Measurements from ENCODE around the gene PTPRN.

PTPRN gene

DNA sequence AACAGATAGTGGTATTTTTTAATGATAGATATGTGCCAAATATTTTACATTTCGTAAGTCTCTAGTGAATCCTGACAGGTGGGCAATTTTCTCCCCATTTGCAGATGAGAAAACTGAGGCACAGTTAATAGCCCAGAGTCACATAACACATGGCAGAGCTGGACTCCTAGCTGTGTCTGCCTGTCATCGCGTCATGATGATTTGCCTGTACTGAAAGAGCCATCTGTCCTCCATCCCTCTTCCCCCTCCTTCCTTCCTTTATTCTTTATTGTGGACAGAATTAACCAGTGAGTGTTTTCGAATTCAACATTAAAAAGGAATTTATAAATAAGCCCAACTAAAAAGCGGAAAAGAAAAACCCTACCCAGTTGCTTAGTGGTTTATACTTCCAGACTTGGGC lies 26.8 kb downstream of the PTPRN start:
- Histone ChIP-seq H3K36me3 (ENCODE audit: control insufficient read depth, insufficient read depth, low read length) (no peaks in the 10 kb centered on the region), H3K4me3 (ENCODE audit: low read length) (no peak overlapping the region), H3K4me1 (ENCODE audit: control insufficient read depth, insufficient read depth, low read length) (peaks cover 27% of the 10 kb centered on the region), H3K9me3 (ENCODE audit: control insufficient read depth, low read length) (no peaks in the 10 kb centered on the region), H3K27me3 (ENCODE audit: control insufficient read depth, insufficient read depth, low read length) (no peaks in the 10 kb centered on the region), H3K9ac (ENCODE audit: low read length) (no peak overlapping the region)

- Histone ChIP-seq H3K4me3 (ENCODE audit: low read length) (no peak overlapping the region), H3K9me3 (ENCODE audit: control insufficient read depth, low read length) (no peaks in the 10 kb centered on the region), H3K36me3 (ENCODE audit: control insufficient read depth, insufficient read depth, low read length) (no peaks in the 10 kb centered on the region), H3K27me3 (ENCODE audit: control insufficient read depth, insufficient read depth, low read length) (no peaks in the 10 kb centered on the region), H3K9ac (ENCODE audit: low read length) (no peak overlapping the region), H3K4me1 (ENCODE audit: control insufficient read depth, insufficient read depth, low read length) (peaks cover 28% of the 10 kb centered on the region)
Observed at GRCh38 chr2:219281588-219281987, 27.6 kb downstream of the PTPRN start.

DNA sequence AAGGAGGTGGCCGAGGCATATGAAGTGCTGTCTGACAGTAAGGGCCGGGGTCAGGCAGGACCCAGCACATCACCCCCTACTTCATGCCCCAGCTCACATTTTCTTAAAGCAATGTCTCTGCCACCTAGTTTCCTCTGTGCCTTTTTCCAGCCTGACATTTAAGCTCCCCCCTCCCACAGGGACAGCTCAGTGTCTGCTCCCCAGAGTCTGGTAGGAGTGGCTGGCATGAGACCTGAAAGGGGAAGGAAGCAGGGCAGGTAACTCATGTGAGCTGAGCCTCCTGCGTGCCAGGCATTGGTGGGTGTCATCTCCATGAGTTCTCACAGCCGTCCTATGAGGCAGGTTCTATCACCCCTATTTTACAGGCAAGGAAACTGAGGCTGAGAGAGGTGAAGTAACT lies 28.6 kb downstream of the PTPRN start:
- peak overlapping the region; percentile 88 for H3K9ac ChIP-seq (ENCODE audit: low read length)
- no peaks in the 10 kb centered on the region for H3K36me3 ChIP-seq (ENCODE audit: control insufficient read depth, insufficient read depth, low read length)
- H3K4me3 ChIP-seq (ENCODE audit: low read length): no peak overlapping the region

GRCh38 chr2:219279916-219280516 lies 29.2 kb downstream of the PTPRN start:
- Histone ChIP-seq H3K4me1 (ENCODE audit: control insufficient read depth, insufficient read depth, low read length) (peaks cover 27% of the 10 kb centered on the region), H3K9ac (ENCODE audit: low read length) (peak overlapping the region; percentile 88), H3K36me3 (ENCODE audit: control insufficient read depth, insufficient read depth, low read length) (no peaks in the 10 kb centered on the region), H3K4me3 (ENCODE audit: low read length) (peak overlapping the region; percentile 71), H3K27me3 (ENCODE audit: control insufficient read depth, insufficient read depth, low read length) (no peaks in the 10 kb centered on the region), H3K9me3 (ENCODE audit: control insufficient read depth, low read length) (no peaks in the 10 kb centered on the region)

More for the DNA sequence above, 28.6 kb downstream of the PTPRN start:
- H3K4me1 ChIP-seq (ENCODE audit: control insufficient read depth, insufficient read depth, low read length): peaks cover 28% of the 10 kb centered on the region
- H3K9me3 ChIP-seq (ENCODE audit: control insufficient read depth, low read length): no peaks in the 10 kb centered on the region
- no peaks in the 10 kb centered on the region for H3K27me3 ChIP-seq (ENCODE audit: control insufficient read depth, insufficient read depth, low read length)

- H3K9ac ChIP-seq (ENCODE audit: low read length): peak within 1 kb of the TSS; percentile 88
- H3K9me3 ChIP-seq (ENCODE audit: control insufficient read depth, low read length): no peaks in the 10 kb centered on the region
- H3K36me3 ChIP-seq (ENCODE audit: control insufficient read depth, insufficient read depth, low read length): no peaks in the 10 kb centered on the region
- H3K4me1 ChIP-seq (ENCODE audit: control insufficient read depth, insufficient read depth, low read length): peaks cover 25% of the 10 kb centered on the region
- peak within 1 kb of the TSS; percentile 71 for H3K4me3 ChIP-seq (ENCODE audit: low read length)
- H3K27me3 ChIP-seq (ENCODE audit: control insufficient read depth, insufficient read depth, low read length): no peaks in the 10 kb centered on the region
Observed at GRCh38 chr2:219279151-219279915, 29.9 kb downstream of the PTPRN start, which contains the start of gene DNAJB2. Gene DNAJB2, plus strand, starts transcription at chr2:219279366. Its CDS starts 468 bp downstream, at chr2:219279834.

DNA sequence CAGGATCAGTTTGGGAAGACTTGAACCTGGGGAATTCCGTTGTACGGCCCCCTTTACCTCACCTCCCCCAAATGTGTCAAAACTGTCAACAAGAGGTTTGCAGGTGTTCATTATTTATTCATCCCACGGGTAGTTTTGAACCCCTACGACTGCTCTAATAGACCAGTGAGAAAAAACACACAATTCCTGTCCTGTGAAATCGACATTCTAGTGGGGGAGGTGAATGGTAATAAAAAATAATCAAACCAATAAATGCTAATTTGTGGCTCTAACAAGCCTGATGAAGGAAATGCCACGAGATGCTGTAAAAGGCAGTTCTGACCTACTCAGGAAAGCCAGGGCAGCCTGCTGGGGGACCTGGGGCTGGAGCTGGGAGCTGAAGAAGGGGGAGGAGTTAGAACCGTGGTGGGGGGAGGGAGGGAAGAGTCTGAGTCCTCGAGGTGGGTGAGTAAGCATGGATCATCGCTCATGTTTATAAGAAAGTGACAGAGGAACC lies 30.5 kb downstream of the PTPRN start:
- no peaks in the 10 kb centered on the region for H3K36me3 ChIP-seq (ENCODE audit: control insufficient read depth, insufficient read depth, low read length)
- H3K4me1 ChIP-seq (ENCODE audit: control insufficient read depth, insufficient read depth, low read length): peaks cover 25% of the 10 kb centered on the region
- peak overlapping the region; percentile 58 for H3K4me3 ChIP-seq (ENCODE audit: low read length)
- H3K9me3 ChIP-seq (ENCODE audit: control insufficient read depth, low read length): no peaks in the 10 kb centered on the region
- peak overlapping the region; percentile 88 for H3K9ac ChIP-seq (ENCODE audit: low read length)
- H3K27me3 ChIP-seq (ENCODE audit: control insufficient read depth, insufficient read depth, low read length): no peaks in the 10 kb centered on the region

DNA sequence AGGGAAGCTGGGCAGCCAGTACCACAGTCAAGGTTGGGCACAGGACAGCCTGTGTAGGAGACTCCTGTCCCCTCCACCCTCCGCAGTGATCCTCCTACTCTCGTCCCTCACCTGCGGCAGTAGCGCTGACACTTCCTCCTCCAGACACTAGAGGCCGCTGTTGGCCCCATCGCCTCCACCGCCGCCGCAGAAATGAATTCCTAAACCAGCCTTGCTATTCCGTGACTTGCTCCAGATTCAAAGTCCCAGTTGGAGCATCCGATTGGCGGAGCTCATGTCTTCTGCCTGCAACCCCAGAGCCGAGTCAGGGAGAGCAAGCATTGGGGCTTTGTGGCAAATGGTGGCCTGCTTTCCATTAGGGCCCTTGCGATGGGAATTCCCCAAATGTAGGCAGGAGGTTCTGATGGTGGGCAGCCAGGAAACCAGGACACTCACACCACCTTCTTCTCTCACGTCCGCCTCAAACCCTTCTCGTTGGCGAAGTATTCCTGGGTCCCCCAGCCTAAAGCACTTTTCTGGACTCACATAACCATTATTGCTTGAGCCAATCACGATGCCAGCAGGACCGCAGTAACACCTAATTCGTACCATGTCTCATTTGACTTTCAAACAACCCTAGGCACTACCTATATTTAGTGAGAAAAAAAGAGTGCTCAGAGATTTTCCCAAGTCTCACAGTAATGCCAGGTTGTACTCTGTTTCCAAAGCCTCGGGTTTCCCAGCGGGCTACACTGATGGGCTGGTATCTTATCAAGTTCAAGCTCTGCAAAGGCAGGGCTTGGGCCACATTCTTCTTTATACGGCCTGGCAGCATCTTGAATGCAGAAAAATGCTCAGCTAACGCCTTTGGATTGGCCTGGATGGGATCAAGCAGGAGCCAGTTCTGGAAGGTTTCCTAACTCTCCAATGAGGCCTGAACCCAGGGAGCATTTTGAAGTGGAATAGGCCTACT lies 31.2 kb downstream of the PTPRN start:
- peaks cover 25% of the 10 kb centered on the region for H3K4me1 ChIP-seq (ENCODE audit: control insufficient read depth, insufficient read depth, low read length)
- no peaks in the 10 kb centered on the region for H3K36me3 ChIP-seq (ENCODE audit: control insufficient read depth, insufficient read depth, low read length)
- H3K4me3 ChIP-seq (ENCODE audit: low read length): peak overlapping the region; percentile 58
- peak overlapping the region; percentile 88 for H3K9ac ChIP-seq (ENCODE audit: low read length)
- no peaks in the 10 kb centered on the region for H3K27me3 ChIP-seq (ENCODE audit: control insufficient read depth, insufficient read depth, low read length)
- no peaks in the 10 kb centered on the region for H3K9me3 ChIP-seq (ENCODE audit: control insufficient read depth, low read length)

- H3K4me1 ChIP-seq (ENCODE audit: control insufficient read depth, insufficient read depth, low read length): peaks cover 22% of the 10 kb centered on the region
- no peaks in the 10 kb centered on the region for H3K36me3 ChIP-seq (ENCODE audit: control insufficient read depth, insufficient read depth, low read length)
- no peak overlapping the region for H3K9ac ChIP-seq (ENCODE audit: low read length)
- no peaks in the 10 kb centered on the region for H3K9me3 ChIP-seq (ENCODE audit: control insufficient read depth, low read length)
- H3K27me3 ChIP-seq (ENCODE audit: control insufficient read depth, insufficient read depth, low read length): peaks cover 4% of the 10 kb centered on the region
- no peak overlapping the region for H3K4me3 ChIP-seq (ENCODE audit: low read length)
Observed at GRCh38 chr2:219274361-219274921, 34.8 kb downstream of the PTPRN start.

DNA sequence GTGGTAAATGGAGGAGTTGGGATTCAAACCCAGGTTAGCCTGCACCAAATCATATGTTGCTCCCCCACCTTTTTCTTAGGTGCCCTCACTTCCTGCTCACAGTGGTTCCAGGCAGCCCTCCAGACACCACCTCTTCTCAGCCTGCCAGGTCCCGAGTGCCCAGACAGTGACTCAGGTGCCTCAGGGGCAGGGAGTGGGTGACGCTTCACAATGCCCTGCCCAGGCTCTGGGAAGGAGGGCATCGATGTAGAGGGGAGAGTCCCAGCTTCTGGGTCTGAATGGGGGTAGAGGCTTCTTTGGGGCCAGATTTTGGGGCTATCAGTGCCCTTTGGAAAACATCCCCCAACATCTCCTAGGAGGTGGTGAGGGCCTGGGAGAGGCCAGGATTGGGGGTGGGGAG lies 35.3 kb downstream of the PTPRN start:
- no peaks in the 10 kb centered on the region for H3K36me3 ChIP-seq (ENCODE audit: control insufficient read depth, insufficient read depth, low read length)
- no peaks in the 10 kb centered on the region for H3K9me3 ChIP-seq (ENCODE audit: control insufficient read depth, low read length)
- no peak overlapping the region for H3K9ac ChIP-seq (ENCODE audit: low read length)
- peaks cover 23% of the 10 kb centered on the region for H3K4me1 ChIP-seq (ENCODE audit: control insufficient read depth, insufficient read depth, low read length)
- H3K27me3 ChIP-seq (ENCODE audit: control insufficient read depth, insufficient read depth, low read length): peaks cover 5% of the 10 kb centered on the region
- no peak overlapping the region for H3K4me3 ChIP-seq (ENCODE audit: low read length)

GRCh38 chr2:219272995-219273394 lies 36.2 kb downstream of the PTPRN start:
- peaks cover 5% of the 10 kb centered on the region for H3K27me3 ChIP-seq (ENCODE audit: control insufficient read depth, insufficient read depth, low read length)
- H3K9me3 ChIP-seq (ENCODE audit: control insufficient read depth, low read length): no peaks in the 10 kb centered on the region
- peaks cover 14% of the 10 kb centered on the region for H3K4me1 ChIP-seq (ENCODE audit: control insufficient read depth, insufficient read depth, low read length)
- H3K36me3 ChIP-seq (ENCODE audit: control insufficient read depth, insufficient read depth, low read length): no peaks in the 10 kb centered on the region
- H3K9ac ChIP-seq (ENCODE audit: low read length): no peak overlapping the region
- no peak overlapping the region for H3K4me3 ChIP-seq (ENCODE audit: low read length)

- Histone ChIP-seq H3K9ac (ENCODE audit: low read length) (no peak overlapping the region), H3K9me3 (ENCODE audit: control insufficient read depth, low read length) (no peaks in the 10 kb centered on the region), H3K4me3 (ENCODE audit: low read length) (no peak overlapping the region), H3K4me1 (ENCODE audit: control insufficient read depth, insufficient read depth, low read length) (peaks cover 7% of the 10 kb centered on the region), H3K27me3 (ENCODE audit: control insufficient read depth, insufficient read depth, low read length) (peaks cover 5% of the 10 kb centered on the region), H3K36me3 (ENCODE audit: control insufficient read depth, insufficient read depth, low read length) (no peaks in the 10 kb centered on the region)
Observed at GRCh38 chr2:219272356-219272755, 36.8 kb downstream of the PTPRN start.
